GM13976 (cell line): Measurements from ENCODE around the gene AKT1S1.

ENCODE experiments used
- DNase-seq: peaks from one replicate; pipeline ENCODE4 v3.0.0; 2012; ENCODE audit warnings: low spot score
- in situ Hi-C: fragments of 300-500 bp; cut with MboI; formaldehyde crosslinking; loops from one replicate; pipeline ENCODE4 v1.12.0; 2022; ENCODE audit warnings: low sequenced_read_pairs, mixed read lengths, inconsistent platforms; ENCODE audit not compliant: unreplicated experiment
- TF ChIP-seq, protein P1 (sequence below): IDR thresholded peaks from 2 replicates; pipeline ENCODE4 v1.5.1; 2012; ENCODE audit warnings: borderline replicate concordance, mild to moderate bottlenecking; ENCODE audit not compliant: insufficient read depth; ENCODE audit errors: extremely low read depth, missing control alignments, control extremely low read depth

The AKT1S1 gene

DNA sequence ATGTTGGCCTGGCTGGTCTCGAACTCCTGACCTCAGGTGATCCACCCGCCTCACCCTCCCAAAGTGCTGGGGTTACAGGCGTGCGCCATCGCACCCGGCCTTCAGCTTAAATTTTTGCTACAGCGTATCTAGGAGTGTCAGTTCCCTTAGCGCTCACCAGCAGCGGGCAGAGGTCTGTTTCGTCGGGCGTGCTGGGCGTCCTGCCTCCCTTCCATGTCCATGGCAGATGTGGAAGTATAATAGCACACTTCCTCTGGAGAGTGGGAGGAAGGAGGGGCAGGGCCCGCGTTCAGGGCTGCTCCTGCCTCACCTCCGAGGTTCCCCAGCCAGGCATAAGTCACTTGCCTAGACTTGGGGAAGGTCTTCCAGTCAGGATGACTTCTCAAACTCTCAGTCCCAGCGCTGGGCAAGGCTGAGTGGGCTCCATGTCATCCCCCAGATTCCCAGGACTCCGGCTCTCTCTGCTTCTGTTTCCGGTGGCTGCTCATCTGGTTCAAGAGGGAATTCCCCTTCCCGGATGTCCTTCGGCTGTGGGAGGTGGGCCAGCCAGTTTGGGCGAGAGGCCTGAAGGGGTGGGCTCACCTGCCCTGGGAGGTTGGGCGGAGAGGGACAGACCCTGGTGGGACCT lies 10.0 kb upstream of the AKT1S1 start:
- TF ChIP-seq, protein P1, sequence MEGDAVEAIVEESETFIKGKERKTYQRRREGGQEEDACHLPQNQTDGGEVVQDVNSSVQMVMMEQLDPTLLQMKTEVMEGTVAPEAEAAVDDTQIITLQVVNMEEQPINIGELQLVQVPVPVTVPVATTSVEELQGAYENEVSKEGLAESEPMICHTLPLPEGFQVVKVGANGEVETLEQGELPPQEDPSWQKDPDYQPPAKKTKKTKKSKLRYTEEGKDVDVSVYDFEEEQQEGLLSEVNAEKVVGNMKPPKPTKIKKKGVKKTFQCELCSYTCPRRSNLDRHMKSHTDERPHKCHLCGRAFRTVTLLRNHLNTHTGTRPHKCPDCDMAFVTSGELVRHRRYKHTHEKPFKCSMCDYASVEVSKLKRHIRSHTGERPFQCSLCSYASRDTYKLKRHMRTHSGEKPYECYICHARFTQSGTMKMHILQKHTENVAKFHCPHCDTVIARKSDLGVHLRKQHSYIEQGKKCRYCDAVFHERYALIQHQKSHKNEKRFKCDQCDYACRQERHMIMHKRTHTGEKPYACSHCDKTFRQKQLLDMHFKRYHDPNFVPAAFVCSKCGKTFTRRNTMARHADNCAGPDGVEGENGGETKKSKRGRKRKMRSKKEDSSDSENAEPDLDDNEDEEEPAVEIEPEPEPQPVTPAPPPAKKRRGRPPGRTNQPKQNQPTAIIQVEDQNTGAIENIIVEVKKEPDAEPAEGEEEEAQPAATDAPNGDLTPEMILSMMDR: no peak
- in situ Hi-C loops: no loop called here
- no peak for DNase-seq

DNA sequence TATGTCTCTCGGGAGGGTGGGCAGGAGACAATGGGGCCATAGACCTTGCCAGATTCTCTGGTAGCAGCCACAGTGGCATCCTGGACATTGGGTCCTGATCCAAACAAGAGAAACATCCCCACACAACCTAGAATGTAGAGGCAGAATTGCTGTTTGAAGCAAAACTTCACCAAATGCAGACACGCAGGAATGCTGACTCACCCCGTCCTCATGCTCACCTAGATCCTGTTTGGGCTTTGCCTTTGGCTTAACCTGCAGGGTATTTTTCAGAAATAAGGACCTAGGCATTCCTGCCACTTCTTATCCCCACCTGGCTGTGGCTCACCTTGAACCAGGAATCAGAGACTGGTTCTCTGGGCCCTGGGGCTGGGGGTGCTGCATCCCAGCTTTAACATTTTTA lies 7.6 kb upstream of the AKT1S1 start:
- TF ChIP-seq, protein P1: no peak
- DNase-seq: no peak
- in situ Hi-C loops: no loop called here

DNA sequence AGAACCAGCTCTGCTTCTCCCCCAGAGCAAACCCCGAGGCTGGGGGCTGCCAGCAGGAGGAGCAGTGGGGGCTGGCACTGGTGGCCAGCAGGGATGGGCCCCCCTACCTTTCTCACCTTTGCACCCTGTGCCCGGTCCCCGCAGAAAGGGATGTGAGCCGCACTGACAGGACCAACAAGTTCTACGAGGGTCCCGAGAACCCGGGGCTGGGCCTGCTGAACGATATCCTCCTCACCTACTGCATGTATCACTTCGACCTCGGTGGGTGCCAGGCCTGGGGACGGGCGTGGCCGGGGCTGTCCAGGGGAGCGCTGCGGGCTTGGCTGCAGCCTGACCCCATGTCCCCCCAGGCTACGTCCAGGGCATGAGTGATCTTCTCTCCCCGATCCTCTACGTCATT lies 7.0 kb upstream of the AKT1S1 start:
- DNase-seq: no peak
- TF ChIP-seq, protein P1: no peak
- in situ Hi-C loops: no loop called here

DNA sequence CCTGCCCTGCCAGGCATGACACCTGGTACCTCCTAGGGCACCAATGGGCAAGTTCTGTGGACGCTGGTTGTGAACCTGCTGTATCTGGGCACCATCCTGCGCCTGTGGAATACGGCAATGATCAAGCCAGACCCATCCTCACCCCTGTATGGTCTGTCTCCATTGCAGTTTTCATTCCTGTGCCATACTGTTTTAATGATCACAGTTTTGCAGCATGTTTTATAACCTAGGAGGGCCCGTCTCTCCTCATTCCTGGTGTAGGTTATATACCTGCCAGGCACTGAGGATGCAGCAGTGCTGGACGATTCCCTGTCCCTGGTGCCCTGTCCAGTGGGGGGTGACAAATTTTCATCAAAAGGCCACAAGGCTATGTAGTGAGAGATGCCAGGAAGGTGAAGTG lies 5.9 kb upstream of the AKT1S1 start:
- TF ChIP-seq, protein P1: no peak
- in situ Hi-C loops: no loop called here
- no peak for DNase-seq

DNA sequence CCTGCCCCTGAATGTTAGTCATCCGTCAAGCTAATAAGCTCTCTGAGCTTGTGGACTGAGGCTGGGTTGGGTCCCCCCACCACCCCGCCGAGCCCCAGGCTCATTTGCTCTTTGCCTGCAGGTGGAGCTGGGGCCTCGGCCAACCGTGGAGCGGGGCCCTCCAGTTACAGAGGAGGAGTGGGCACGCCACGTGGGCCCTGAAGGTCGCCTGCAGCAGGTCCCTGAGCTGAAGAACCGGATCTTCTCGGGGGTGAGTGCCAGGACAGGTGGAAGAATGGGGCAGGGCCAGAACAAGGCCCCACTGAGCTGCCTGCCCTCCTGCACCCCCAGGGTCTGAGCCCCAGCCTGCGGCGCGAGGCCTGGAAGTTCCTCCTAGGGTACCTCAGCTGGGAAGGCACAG lies 5.5 kb upstream of the AKT1S1 start:
- no peak for DNase-seq
- in situ Hi-C loops: no loop called here
- TF ChIP-seq, protein P1: no peak

DNA sequence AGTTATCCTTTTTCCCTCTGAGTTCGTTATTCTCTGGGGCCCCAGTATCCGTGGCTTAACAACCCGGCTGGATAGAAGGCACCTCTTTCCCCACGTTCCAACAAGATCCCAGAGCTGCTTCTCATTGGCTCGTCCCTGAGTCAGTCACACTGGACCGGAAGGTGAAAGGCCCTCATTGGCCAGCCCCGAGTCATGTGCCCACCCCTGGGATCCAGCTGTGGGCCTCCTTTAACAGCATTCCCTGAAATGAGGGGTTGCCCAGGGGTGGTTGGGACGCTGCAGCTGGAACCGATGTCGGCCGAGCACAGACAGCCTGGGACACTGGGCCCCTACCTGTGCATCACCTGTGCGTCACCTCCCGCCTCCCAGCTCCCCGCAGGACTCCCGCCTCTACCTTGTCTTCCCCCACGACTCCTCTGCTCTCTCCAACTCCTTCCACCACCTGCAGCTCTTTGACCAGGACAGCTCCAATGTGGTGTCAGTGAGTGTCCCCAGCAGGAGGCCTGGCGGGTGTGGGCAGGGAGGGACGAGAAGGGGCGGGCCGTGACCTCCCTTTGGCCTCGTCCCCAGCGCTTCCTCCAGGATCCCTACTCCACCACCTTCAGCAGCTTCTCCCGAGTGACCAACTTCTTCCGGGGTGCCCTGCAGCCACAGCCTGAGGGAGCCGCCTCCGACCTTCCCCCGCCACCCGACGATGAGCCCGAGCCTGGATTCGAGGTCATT lies 4.7 kb upstream of the AKT1S1 start:
- no peak for DNase-seq
- TF ChIP-seq, protein P1: no peak
- in situ Hi-C loops: no loop called here
